HEK293 (cell line): ENCODE results near the gene GTF2H4.

ENCODE experiments used
- CTCF ChIA-PET: fragments of 350-600 bp; formaldehyde crosslinking; extraction: SDS; loops from one replicate; lab custom pipeline; 2021; ENCODE audit warnings: antibody characterized with exemption; lab: Yijun Ruan, JAX
- POLR2A ChIA-PET: fragments of 300-600 bp; formaldehyde crosslinking; extraction: SDS; loops from one replicate; lab custom pipeline; 2020; ENCODE audit warnings: antibody characterized with exemption, inconsistent platforms; lab: Yijun Ruan, JAX
- H3K27ac ChIP-seq: fragments of 200-500 bp; sonication (Bioruptor generic); 2 replicates; pipeline ENCODE4 v1.5.1; 2014; ENCODE audit warnings: low read depth, low read length, control low read depth, inconsistent platforms; ENCODE audit errors: extremely low read depth
- H3K36me3 ChIP-seq, 2 experiments: fragments of 200-500 bp in 1 of 2; sonication (Bioruptor generic) in 1 of 2; 1 replicate in 1 of 2; 2 replicates in 1 of 2; pipeline ENCODE4 v1.5.1; 2014 to 2017; ENCODE audit warnings: inconsistent platforms in 2 of 2, low read length in 2 of 2; ENCODE audit not compliant: control insufficient read depth in 2 of 2, insufficient read depth in 1 of 2
- H3K4me1 ChIP-seq: fragments of 200-500 bp; sonication (Bioruptor generic); 2 replicates; pipeline ENCODE4 v1.5.1; 2014; ENCODE audit warnings: mild to moderate bottlenecking, low read length, inconsistent platforms; ENCODE audit not compliant: control insufficient read depth, insufficient read depth
- H3K4me3 ChIP-seq: 2 replicates; pipeline ENCODE4 v1.5.1; 2011; ENCODE audit warnings: low read depth, mild to moderate bottlenecking, control low read depth, low read length, moderate library complexity
- H3K9me3 ChIP-seq: fragments of 200-500 bp; sonication (Bioruptor generic); 2 replicates; pipeline ENCODE4 v1.5.1; 2014; ENCODE audit warnings: low read depth, low read length, inconsistent platforms; ENCODE audit not compliant: control insufficient read depth, insufficient read depth
- KLF10 ChIP-seq: fragments of 450-650 bp; IDR thresholded peaks from 2 replicates; pipeline ENCODE4 v1.5.1; 2018; ENCODE audit warnings: missing biosample characterization, mild to moderate bottlenecking, missing genetic modification characterization
- KLF8 ChIP-seq: fragments of 450-650 bp; formaldehyde crosslinking; IDR thresholded peaks from 2 replicates; pipeline ENCODE4 v1.5.1; 2016; ENCODE audit warnings: missing biosample characterization, missing genetic modification characterization
- RBAK ChIP-seq: fragments of 450-650 bp; formaldehyde crosslinking; IDR thresholded peaks from 2 replicates; pipeline ENCODE4 v1.5.1; 2016; ENCODE audit warnings: missing biosample characterization, missing genetic modification characterization
- SCRT1 ChIP-seq: fragments of 450-650 bp; formaldehyde crosslinking; IDR thresholded peaks from 2 replicates; pipeline ENCODE4 v1.5.1; 2016; ENCODE audit warnings: missing biosample characterization, missing genetic modification characterization, borderline replicate concordance
- SCRT2 ChIP-seq: fragments of 450-650 bp; formaldehyde crosslinking; IDR thresholded peaks from 2 replicates; pipeline ENCODE4 v1.5.1; 2016; ENCODE audit warnings: missing biosample characterization, missing genetic modification characterization
- SP2 ChIP-seq: fragments of 450-650 bp; formaldehyde crosslinking; IDR thresholded peaks from 2 replicates; pipeline ENCODE4 v1.5.1; 2016; ENCODE audit warnings: missing biosample characterization, missing genetic modification characterization
- ZNF24 ChIP-seq: fragments of 450-650 bp; formaldehyde crosslinking; IDR thresholded peaks from 2 replicates; pipeline ENCODE4 v1.5.1; 2016; ENCODE audit warnings: missing biosample characterization, missing genetic modification characterization
- ZNF350 ChIP-seq: fragments of 450-650 bp; formaldehyde crosslinking; IDR thresholded peaks from 2 replicates; pipeline ENCODE4 v1.5.0; 2017; ENCODE audit warnings: missing biosample characterization, mild to moderate bottlenecking, missing genetic modification characterization
- ZNF549 ChIP-seq: fragments of 450-650 bp; IDR thresholded peaks from 2 replicates; pipeline ENCODE4 v1.5.1; 2018; ENCODE audit warnings: missing biosample characterization, missing genetic modification characterization, mild to moderate bottlenecking, inconsistent platforms, moderate library complexity
- ZNF555 ChIP-seq: fragments of 450-650 bp; formaldehyde crosslinking; conservative IDR thresholded peaks from 2 replicates; pipeline ENCODE4 v1.5.1; 2017; ENCODE audit warnings: missing biosample characterization, mild to moderate bottlenecking, missing genetic modification characterization, inconsistent platforms
- ZNF596 ChIP-seq: fragments of 450-650 bp; IDR thresholded peaks from 2 replicates; pipeline ENCODE4 v1.5.0; 2018; ENCODE audit warnings: missing biosample characterization, mild to moderate bottlenecking, missing genetic modification characterization, moderate library complexity
- ZNF664 ChIP-seq: fragments of 450-650 bp; formaldehyde crosslinking; IDR thresholded peaks from 2 replicates; pipeline ENCODE4 v1.5.1; 2016; ENCODE audit warnings: missing biosample characterization, missing genetic modification characterization
- ZNF76 ChIP-seq: fragments of 450-650 bp; formaldehyde crosslinking; IDR thresholded peaks from 2 replicates; pipeline ENCODE4; 2016; ENCODE audit warnings: low read depth, missing biosample characterization, missing genetic modification characterization, borderline replicate concordance
- ZNF792 ChIP-seq: fragments of 450-650 bp; formaldehyde crosslinking; IDR thresholded peaks from 2 replicates; pipeline ENCODE4 v1.5.1; 2016; ENCODE audit warnings: missing biosample characterization, missing genetic modification characterization
- ZSCAN4 ChIP-seq: fragments of 450-650 bp; formaldehyde crosslinking; IDR thresholded peaks from 2 replicates; pipeline ENCODE4 v1.5.1; 2017; ENCODE audit warnings: missing biosample characterization, missing genetic modification characterization
- TF ChIP-seq, protein P1 (sequence below): fragments of 450-650 bp; formaldehyde crosslinking; IDR thresholded peaks from 2 replicates; pipeline ENCODE4 v1.5.1; 2016; ENCODE audit warnings: missing biosample characterization, missing genetic modification characterization
- TF ChIP-seq, protein P2 (sequence below): fragments of 450-650 bp; formaldehyde crosslinking; IDR thresholded peaks from 2 replicates; pipeline ENCODE4 v1.5.1; 2016; ENCODE audit warnings: missing biosample characterization, missing genetic modification characterization
- TF ChIP-seq, protein P3 (sequence below): fragments of 450-650 bp; formaldehyde crosslinking; IDR thresholded peaks from 2 replicates; pipeline ENCODE4 v1.5.1; 2016; ENCODE audit warnings: missing biosample characterization, missing genetic modification characterization, low read depth

The GTF2H4 gene

DNA sequence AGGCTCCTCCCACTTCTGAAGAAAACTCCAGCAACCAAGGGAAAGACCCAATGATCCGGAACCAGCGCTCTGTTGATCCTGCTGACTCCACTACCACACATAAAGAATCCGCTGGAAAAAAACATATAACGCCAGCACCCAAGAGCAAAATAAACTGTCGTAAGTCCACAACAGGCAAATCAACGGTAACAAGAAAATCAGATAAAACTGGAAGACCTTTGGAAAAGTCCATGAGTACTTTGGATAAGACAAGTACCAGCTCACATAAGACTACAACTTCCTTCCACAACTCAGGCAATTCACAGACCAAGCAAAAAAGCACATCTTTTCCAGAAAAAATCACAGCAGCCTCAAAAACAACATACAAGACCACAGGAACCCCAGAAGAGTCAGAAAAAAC is 40.8 kb downstream of the GTF2H4 start (continued):
- no peak for TF ChIP-seq ZNF664 (tag by site-specific recombination)
- TF ChIP-seq KLF10 (tag by site-specific recombination) = no peak
- TF ChIP-seq KLF8 (tag by site-specific recombination) = no peak
- TF ChIP-seq, protein P1, sequence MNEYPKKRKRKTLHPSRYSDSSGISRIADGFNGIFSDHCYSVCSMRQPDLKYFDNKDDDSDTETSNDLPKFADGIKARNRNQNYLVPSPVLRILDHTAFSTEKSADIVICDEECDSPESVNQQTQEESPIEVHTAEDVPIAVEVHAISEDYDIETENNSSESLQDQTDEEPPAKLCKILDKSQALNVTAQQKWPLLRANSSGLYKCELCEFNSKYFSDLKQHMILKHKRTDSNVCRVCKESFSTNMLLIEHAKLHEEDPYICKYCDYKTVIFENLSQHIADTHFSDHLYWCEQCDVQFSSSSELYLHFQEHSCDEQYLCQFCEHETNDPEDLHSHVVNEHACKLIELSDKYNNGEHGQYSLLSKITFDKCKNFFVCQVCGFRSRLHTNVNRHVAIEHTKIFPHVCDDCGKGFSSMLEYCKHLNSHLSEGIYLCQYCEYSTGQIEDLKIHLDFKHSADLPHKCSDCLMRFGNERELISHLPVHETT (tag by site-specific recombination) = no peak
- no peak for TF ChIP-seq SCRT1 (tag by site-specific recombination)
- no peak for TF ChIP-seq ZNF596 (tag by site-specific recombination)
- TF ChIP-seq, protein P2, sequence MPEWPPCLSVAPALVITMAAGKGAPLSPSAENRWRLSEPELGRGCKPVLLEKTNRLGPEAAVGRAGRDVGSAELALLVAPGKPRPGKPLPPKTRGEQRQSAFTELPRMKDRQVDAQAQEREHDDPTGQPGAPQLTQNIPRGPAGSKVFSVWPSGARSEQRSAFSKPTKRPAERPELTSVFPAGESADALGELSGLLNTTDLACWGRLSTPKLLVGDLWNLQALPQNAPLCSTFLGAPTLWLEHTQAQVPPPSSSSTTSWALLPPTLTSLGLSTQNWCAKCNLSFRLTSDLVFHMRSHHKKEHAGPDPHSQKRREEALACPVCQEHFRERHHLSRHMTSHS = no peak

GRCh38 chr6:30951907-30952469 is 44.0 kb downstream of the GTF2H4 start:
- H3K4me3 ChIP-seq = no peak overlapping the region
- POLR2A ChIA-PET = no interaction called here
- no peak overlapping the region for H3K27ac ChIP-seq
- no peaks in the 10 kb centered on the region for H3K4me1 ChIP-seq
- no peaks in the 10 kb centered on the region for H3K36me3 ChIP-seq
- H3K9me3 ChIP-seq = no peaks in the 10 kb centered on the region
- CTCF ChIA-PET = no interaction called here
- TF ChIP-seq ZNF555 (tag by site-specific recombination) (no peak), RBAK (tag by site-specific recombination) (no peak)
- TF ChIP-seq, protein P3, sequence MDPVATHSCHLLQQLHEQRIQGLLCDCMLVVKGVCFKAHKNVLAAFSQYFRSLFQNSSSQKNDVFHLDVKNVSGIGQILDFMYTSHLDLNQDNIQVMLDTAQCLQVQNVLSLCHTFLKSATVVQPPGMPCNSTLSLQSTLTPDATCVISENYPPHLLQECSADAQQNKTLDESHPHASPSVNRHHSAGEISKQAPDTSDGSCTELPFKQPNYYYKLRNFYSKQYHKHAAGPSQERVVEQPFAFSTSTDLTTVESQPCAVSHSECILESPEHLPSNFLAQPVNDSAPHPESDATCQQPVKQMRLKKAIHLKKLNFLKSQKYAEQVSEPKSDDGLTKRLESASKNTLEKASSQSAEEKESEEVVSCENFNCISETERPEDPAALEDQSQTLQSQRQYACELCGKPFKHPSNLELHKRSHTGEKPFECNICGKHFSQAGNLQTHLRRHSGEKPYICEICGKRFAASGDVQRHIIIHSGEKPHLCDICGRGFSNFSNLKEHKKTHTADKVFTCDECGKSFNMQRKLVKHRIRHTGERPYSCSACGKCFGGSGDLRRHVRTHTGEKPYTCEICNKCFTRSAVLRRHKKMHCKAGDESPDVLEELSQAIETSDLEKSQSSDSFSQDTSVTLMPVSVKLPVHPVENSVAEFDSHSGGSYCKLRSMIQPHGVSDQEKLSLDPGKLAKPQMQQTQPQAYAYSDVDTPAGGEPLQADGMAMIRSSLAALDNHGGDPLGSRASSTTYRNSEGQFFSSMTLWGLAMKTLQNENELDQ (tag by site-specific recombination) = no peak

DNA sequence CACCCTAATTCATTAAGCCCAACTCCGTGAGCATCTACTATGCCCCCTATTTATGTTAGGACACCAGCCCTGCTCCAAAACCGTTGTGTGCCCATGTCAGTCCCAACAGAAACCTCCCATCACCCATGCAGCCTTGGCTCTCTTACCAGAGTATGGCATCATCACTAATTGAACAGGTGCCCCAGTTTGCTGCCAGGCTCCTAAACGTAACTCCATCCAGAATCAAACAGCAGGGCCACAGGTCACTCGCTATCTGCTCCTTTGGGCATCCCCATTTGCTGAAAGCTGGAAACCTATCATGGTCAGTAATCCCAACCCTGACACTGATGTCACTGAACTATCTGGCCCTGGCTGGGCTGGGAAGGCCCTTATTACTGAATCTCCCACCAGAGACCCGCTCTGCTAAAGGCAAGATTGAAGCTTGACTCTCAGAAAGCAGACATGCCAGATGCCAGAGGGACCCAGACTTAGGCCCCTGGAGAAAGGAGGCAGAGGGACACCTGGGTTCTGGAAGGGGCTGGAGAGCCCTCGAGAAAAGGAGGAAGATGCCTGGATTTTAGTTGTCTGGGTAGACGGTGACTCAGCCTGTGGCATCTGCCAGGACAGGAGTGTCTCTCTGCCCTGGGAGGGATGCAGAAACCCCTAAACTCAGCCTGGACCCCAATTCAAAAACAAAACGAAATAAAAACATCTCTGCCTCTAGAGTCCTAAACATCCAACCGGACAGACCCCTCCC is 46.8 kb downstream of the GTF2H4 start:
- ChIA-PET CTCF (interaction anchor here (1.2 to 3.2 kb wide), 2 partner anchors 12 to 116 kb away, joined by 5 to 10 read pairs; no protein-coding TSS in a partner anchor), POLR2A (interaction anchor here (1.1 kb wide), 1 partner anchor 12 kb away, joined by 4 read pairs; no protein-coding TSS in a partner anchor)
- no peak overlapping the region for H3K27ac ChIP-seq

More for the DNA sequence above, 46.8 kb downstream of the GTF2H4 start:
- H3K36me3 ChIP-seq = no peaks in the 10 kb centered on the region
- H3K4me1 ChIP-seq = no peaks in the 10 kb centered on the region
- no peaks in the 10 kb centered on the region for H3K9me3 ChIP-seq
- TF ChIP-seq ZSCAN4 (tag by site-specific recombination) = no peak
- TF ChIP-seq ZNF792 (tag by site-specific recombination) = no peak
- TF ChIP-seq ZNF24 (tag by site-specific recombination) = no peak
- no peak for TF ChIP-seq ZNF76
- TF ChIP-seq SCRT2 (tag by site-specific recombination) = no peak
- no peak for TF ChIP-seq SP2
- TF ChIP-seq ZNF350 (tag by site-specific recombination) = no peak
- TF ChIP-seq ZNF549 (tag by site-specific recombination) = no peak
- no peak overlapping the region for H3K4me3 ChIP-seq
